Pancreas (tissue), 10 donors: Measurements from ENCODE around the gene FAM53A. TPM values are rescaled to one million over a fixed set of nuclear protein-coding genes. Genes with fewer than 3 reads are reported as not detected.

Experiments
- ATAC-seq, 4 donors: fragments of 200-7000 bp; cut with Tn5 transposase; one replicate each; pipeline versions ENCODE4 v1.8.0 to v1.9.1; 2020; ENCODE audit warnings: mild to moderate bottlenecking in 4 of 4, moderate library complexity in 4 of 4
- DNase-seq, 6 donors: peaks; one replicate each; pipeline ENCODE4 v3.0.0-alpha.2; 2020
- FAIRE-seq: peaks from 2 replicates; lab custom pipeline; 2012; peaks lifted over from hg19 to GRCh38; lab: Jason Lieb, UNC
- H3K27ac ChIP-seq, 4 donors: fragments of 200-600 bp; sonication (generic); 1 replicate in 3 of 4; 2 replicates in 1 of 4; pipeline versions ENCODE4 v1.5.0 to v1.8.0; 2020
- H3K27me3 ChIP-seq, 4 donors: fragments of 200-600 bp; one replicate each; pipeline ENCODE4 v1.8.0; 2021
- H3K36me3 ChIP-seq, 3 donors: fragments of 200-600 bp; sonication (generic) in 1 of 3; one replicate each; pipeline versions ENCODE4 v1.5.0 to v1.8.0; 2020 to 2021
- H3K4me1 ChIP-seq, 3 donors: fragments of 200-600 bp; one replicate each; pipeline ENCODE4 v1.8.0; 2021
- H3K4me3 ChIP-seq, 4 donors: fragments of 200-600 bp; sonication (generic) in 2 of 4; one replicate each; pipeline versions ENCODE4 v1.5.0 to v1.8.0; 2020 to 2021
- H3K9me3 ChIP-seq, 4 donors: fragments of 200-600 bp; one replicate each; pipeline ENCODE4 v1.8.0; 2021
- WGBS, 2 donors: extraction: QIAGEN DNeasy Blood & Tissue Kit; methylation state at CpG; one replicate each; pipeline ENCODE4 v1.1.7; 2013; 5-methylcytosine and 5-hydroxymethylcytosine counted together
- intact Hi-C, 3 donors: fragments of 100-400 bp; cut with DNase I; formaldehyde crosslinking; loops; one replicate each; pipeline versions ENCODE4 v1.11.1 to v1.14.2; 2022
- polyA plus RNA-seq, 2 donors: library from polyadenylated mRNA; stranded (reverse); fragments of 200-250 nt; gene quantifications; one replicate each; pipeline ENCODE4 v1.2.3, GENCODE V29; 2013
- total RNA-seq, 6 donors: library from RNA; stranded (reverse); fragmentation: NEBNext Ultra II Directional in 4 of 6; extraction: Animal tissue kit (Norgen Biotek cat#: 25700) in 4 of 6; gene quantifications; one replicate each; pipeline versions ENCODE4 v1.2.1 to v1.2.4, GENCODE V29; 2021 to 2023
- TF ChIP-seq, protein P1 (sequence below), 4 donors: fragments of 200-600 bp; sonication (generic) in 3 of 4; IDR thresholded peaks; one replicate each; pipeline versions ENCODE4 v1.5.0 to v1.8.0; 2021; ENCODE audit warnings: antibody characterized with exemption in 4 of 4
- donor health status: healthy with polysubstance abuse.
- donor health status: DM: no; HTN: no; CAD: no; lungs with moderate emphysema.
- donor health status: DM: no; HTN: no; CAD: no.
- donor health status: control.
- donor health status: control.
- donor health status: Bipolar disorder and iron deficiency.
- donor health status: DM: yes; HTN: yes; CAD: no.
- donor health status: DM: no; HTN: no; CAD: no.
- donor health status: DM: no; HTN: no; CAD: no.
- donor health status: DM: yes; HTN: yes; CAD: no.

FAM53A gene
- total and polyA plus RNA-seq, 8 donors: 0.60 to 2.7 (median 1.3) TPM

DNA sequence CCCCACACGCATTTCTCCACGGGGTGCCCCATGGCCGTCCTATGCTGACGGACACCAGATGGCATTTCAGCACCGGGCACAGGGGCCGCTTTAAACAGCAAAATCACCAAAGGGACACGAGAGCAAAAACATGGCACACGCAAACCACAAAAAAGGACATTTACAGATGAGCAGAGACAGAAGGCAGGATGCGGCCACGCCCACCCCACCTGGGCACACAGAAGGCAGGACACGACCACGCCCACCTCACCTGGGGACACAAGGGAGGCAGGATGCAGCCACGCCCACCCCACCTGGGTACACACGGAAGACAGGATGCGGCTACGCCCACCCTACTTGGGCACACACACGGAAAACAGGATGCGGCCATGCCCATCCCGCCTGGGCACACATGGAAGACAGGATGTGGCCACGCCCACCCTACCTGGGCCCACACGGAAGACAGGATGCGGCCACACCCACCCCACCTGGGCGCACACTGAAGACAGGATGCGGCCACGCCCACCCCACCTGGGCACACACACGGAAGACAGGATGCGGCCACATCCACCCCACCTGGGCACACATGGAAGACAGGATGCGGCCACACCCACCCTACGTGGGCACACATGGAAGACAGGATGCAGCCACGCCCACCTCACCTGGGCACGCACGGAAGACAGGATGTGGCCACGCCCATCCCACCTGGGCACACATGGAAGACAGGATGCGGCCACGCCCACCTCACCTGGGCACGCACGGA lies 69.1 kb downstream of the FAM53A start:
- no peak overlapping the region for H3K4me3 ChIP-seq
- no peaks in the 10 kb centered on the region for H3K9me3 ChIP-seq
- FAIRE-seq (no peak), DNase-seq (peak in 1 of 6 donors; percentile 55), ATAC-seq (no peak)
- H3K27me3 ChIP-seq: no peaks in the 10 kb centered on the region
- intact Hi-C loops: no loop called here
- WGBS, 2 donors: 69 to 76% methylated on average over 37 of the region's 37 CpGs
- H3K36me3 ChIP-seq: no peaks in the 10 kb centered on the region
- H3K4me1 ChIP-seq: no peaks in the 10 kb centered on the region
- TF ChIP-seq, protein P1, sequence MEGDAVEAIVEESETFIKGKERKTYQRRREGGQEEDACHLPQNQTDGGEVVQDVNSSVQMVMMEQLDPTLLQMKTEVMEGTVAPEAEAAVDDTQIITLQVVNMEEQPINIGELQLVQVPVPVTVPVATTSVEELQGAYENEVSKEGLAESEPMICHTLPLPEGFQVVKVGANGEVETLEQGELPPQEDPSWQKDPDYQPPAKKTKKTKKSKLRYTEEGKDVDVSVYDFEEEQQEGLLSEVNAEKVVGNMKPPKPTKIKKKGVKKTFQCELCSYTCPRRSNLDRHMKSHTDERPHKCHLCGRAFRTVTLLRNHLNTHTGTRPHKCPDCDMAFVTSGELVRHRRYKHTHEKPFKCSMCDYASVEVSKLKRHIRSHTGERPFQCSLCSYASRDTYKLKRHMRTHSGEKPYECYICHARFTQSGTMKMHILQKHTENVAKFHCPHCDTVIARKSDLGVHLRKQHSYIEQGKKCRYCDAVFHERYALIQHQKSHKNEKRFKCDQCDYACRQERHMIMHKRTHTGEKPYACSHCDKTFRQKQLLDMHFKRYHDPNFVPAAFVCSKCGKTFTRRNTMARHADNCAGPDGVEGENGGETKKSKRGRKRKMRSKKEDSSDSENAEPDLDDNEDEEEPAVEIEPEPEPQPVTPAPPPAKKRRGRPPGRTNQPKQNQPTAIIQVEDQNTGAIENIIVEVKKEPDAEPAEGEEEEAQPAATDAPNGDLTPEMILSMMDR (IDR thresholded peaks at IDR 0.05): no peak
- no peak overlapping the region for H3K27ac ChIP-seq

DNA sequence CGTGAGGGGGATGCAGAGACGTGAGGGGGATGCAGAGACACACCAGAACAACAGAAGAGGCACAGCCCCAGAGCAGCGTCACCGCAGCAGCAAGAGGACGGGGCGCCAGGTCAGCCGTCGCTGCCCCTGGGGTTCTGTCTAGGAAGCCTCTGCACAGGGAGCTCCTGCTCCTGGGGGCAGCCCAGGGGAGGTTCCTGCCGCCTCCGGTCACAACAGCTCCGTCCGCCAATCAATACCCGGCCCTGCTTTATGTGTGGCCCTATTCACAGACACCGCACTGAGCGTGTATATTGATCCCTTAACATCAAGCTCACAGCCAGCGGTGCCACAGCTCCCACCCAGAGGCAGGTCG lies 69.6 kb downstream of the FAM53A start:
- no peak overlapping the region for H3K4me3 ChIP-seq
- no peaks in the 10 kb centered on the region for H3K9me3 ChIP-seq
- intact Hi-C loops: no loop called here
- no peaks in the 10 kb centered on the region for H3K36me3 ChIP-seq
- DNase-seq: peak in 1 of 6 donors; percentile 31
- ATAC-seq: no peak
- 51 to 58% methylated on average over 17 of the region's 17 CpGs for WGBS, 2 donors
- FAIRE-seq: no peak
- TF ChIP-seq, protein P1 (IDR thresholded peaks at IDR 0.05): no peak
- no peak overlapping the region for H3K27ac ChIP-seq
- H3K4me1 ChIP-seq: no peaks in the 10 kb centered on the region
- H3K27me3 ChIP-seq: no peaks in the 10 kb centered on the region

DNA sequence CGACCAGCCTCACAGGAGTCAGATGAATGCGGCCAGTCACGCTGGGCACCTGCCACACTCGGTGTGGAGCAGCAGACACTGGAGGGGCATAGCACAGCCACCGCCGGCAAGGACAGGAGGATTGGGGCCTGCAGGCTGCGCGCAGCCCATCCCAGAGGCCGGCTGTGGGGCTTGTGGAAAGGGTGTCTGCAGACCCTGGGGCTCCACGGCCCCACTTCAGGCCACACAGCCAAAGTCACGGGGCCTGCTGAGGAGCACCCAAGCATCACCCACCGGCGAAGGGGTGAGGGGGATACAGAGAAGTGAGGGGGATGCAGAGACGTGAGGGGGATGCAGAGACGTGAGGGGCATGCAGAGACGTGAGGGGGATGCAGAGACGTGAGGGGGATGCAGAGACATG lies 70.1 kb downstream of the FAM53A start:
- Histone ChIP-seq H3K9me3 (no peaks in the 10 kb centered on the region), H3K36me3 (no peaks in the 10 kb centered on the region), H3K4me1 (no peaks in the 10 kb centered on the region), H3K27ac (no peak overlapping the region), H3K4me3 (no peak overlapping the region), H3K27me3 (no peaks in the 10 kb centered on the region)
- TF ChIP-seq, protein P1 (IDR thresholded peaks at IDR 0.05): no peak
- FAIRE-seq: no peak
- intact Hi-C loops: no loop called here
- peak in 2 of 6 donors; percentile 7 to 51 for DNase-seq
- 83 to 86% methylated on average over 17 of the region's 17 CpGs for WGBS, 2 donors
- no peak for ATAC-seq

DNA sequence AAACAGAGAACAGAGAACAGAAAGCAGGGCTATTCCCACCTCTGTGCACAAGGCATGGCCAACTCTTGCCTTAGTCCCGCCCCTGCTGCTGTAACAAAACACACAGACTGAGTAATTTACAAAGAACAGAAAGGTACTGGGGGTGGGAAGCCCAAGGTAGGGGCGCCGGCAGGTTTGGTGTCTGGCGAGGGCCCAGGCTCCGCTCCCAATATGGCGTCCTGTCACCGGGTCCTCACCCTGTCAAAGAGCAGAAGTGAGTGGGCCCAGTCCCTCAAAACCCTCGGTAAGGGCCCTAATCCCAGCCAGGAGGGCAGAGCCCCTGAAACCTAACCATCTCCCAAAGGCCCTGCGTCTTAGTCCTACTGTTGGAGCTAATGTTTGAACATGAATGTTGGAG lies 71.0 kb downstream of the FAM53A start:
- no peaks in the 10 kb centered on the region for H3K9me3 ChIP-seq
- no peak overlapping the region for H3K4me3 ChIP-seq
- no peaks in the 10 kb centered on the region for H3K36me3 ChIP-seq
- TF ChIP-seq, protein P1 (IDR thresholded peaks at IDR 0.05): no peak
- FAIRE-seq: no peak
- no peak for ATAC-seq
- 82 to 84% methylated on average over 9 of the region's 9 CpGs for WGBS, 2 donors
- intact Hi-C loops: no loop called here
- no peaks in the 10 kb centered on the region for H3K27me3 ChIP-seq
- H3K27ac ChIP-seq: no peak overlapping the region
- DNase-seq: peak in 1 of 6 donors; percentile 20
- no peaks in the 10 kb centered on the region for H3K4me1 ChIP-seq
